ENCODE data around the gene ELOVL7.

The ELOVL7 gene

DNA sequence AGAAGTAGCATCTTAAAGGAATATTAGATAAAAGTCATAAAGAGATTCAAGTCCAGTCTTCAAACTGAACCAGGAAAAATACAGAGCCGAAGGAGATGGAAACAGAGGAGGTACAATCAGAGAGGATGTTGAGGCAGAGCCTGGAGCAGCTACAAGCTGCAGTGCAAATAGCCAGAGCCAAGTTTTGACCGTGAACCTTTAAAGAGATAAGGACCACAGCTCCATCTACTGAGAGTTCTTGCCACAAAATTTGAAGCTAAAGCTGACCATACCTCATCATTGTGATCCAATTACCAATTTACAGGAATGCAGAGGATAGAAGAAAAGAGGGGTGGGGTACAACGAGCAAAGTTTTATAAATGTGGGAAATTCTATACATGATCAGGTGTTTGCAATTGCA, 133.7 kb downstream of the ELOVL7 start:
- DNase-seq: no peak

GRCh38 chr5:60705144-60705543, 138.9 kb downstream of the ELOVL7 start:
- no peak for DNase-seq

- DNase-seq: no peak
Measured at GRCh38 chr5:60703944-60704343, 140.1 kb downstream of the ELOVL7 start.

Measured in T-helper 9 cell (primary cell).